Measurements from ENCODE around the gene RFX1.

- TF ChIP-seq YY1 (IDR thresholded peaks at IDR 0.05; ENCODE audit: insufficient read depth, insufficient read length) (no peak), ZNF274 (IDR thresholded peaks at IDR 0.05; ENCODE audit: low read depth, low read length) (no peak), SUZ12 (IDR thresholded peaks at IDR 0.05; ENCODE audit: extremely low read depth, insufficient read depth, insufficient read length) (no peak)
These were observed 10.9 kb downstream of the RFX1 start for GRCh38 chr19:13995017-13995728.
